Nephron (organoid): ENCODE data around the gene MARCHF4.
A peak's percentile ranks its signal among the peaks of the same experiment; 100 is the strongest.

ENCODE experiments used
- H3K27ac Mint-ChIP-seq, 3 experiments: 2 replicates each; pipeline ENCODE4 v1.8.0; 2020; ENCODE audit warnings: mixed read lengths in 3 of 3, mild to moderate bottlenecking in 2 of 3, moderate library complexity in 1 of 3
- H3K27me3 Mint-ChIP-seq: 2 replicates; pipeline ENCODE4 v1.8.0; 2021; ENCODE audit warnings: low read depth, mild to moderate bottlenecking, moderate library complexity, mixed read lengths
- H3K36me3 Mint-ChIP-seq: 2 replicates; pipeline ENCODE4 v1.8.0; 2020; ENCODE audit warnings: low read depth, mixed read lengths
- H3K4me1 Mint-ChIP-seq: 2 replicates; pipeline ENCODE4 v1.8.0; 2020; ENCODE audit warnings: mixed read lengths
- H3K4me3 Mint-ChIP-seq, 3 experiments: 2 replicates each; pipeline ENCODE4 v1.8.0; 2020; ENCODE audit warnings: mild to moderate bottlenecking in 3 of 3, mixed read lengths in 3 of 3, moderate library complexity in 2 of 3
- H3K9me3 Mint-ChIP-seq: 2 replicates; pipeline ENCODE4 v1.8.0; 2020; ENCODE audit warnings: mixed read lengths
- TF ChIP-seq, protein P1 (sequence below), 3 experiments: fragments of 200-600 bp; sonication (generic); IDR thresholded peaks; one replicate each; pipeline ENCODE4 v1.5.0; 2021; ENCODE audit warnings: antibody characterized with exemption in 3 of 3; ENCODE audit not compliant: unreplicated experiment in 3 of 3

MARCHF4 gene

DNA sequence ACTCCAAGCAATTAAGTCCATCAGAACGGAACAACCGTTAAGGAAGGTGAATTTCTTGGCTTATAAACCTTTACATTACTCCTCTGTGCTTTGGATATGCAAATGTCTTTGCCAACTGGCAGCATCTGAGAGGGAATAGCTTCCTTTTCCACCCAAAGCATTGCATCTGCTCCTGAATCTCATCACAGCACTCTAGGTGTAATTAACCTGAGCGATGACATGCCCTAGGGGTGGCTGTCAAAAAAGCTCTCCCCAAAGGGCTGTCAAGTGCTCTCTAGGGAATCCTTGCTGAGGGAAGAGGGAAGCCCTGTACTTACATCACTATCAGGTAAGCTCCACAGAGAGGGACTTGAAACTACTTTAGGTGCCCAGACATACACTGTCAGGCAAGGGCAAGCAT, 34.5 kb upstream of the MARCHF4 start:
- H3K27me3 Mint-ChIP-seq = peaks cover 17% of the 10 kb centered on the region
- no peaks in the 10 kb centered on the region for H3K9me3 Mint-ChIP-seq
- no peak overlapping the region for H3K27ac Mint-ChIP-seq
- no peaks in the 10 kb centered on the region for H3K4me1 Mint-ChIP-seq
- no peak overlapping the region for H3K4me3 Mint-ChIP-seq
- TF ChIP-seq, protein P1, sequence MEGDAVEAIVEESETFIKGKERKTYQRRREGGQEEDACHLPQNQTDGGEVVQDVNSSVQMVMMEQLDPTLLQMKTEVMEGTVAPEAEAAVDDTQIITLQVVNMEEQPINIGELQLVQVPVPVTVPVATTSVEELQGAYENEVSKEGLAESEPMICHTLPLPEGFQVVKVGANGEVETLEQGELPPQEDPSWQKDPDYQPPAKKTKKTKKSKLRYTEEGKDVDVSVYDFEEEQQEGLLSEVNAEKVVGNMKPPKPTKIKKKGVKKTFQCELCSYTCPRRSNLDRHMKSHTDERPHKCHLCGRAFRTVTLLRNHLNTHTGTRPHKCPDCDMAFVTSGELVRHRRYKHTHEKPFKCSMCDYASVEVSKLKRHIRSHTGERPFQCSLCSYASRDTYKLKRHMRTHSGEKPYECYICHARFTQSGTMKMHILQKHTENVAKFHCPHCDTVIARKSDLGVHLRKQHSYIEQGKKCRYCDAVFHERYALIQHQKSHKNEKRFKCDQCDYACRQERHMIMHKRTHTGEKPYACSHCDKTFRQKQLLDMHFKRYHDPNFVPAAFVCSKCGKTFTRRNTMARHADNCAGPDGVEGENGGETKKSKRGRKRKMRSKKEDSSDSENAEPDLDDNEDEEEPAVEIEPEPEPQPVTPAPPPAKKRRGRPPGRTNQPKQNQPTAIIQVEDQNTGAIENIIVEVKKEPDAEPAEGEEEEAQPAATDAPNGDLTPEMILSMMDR (IDR thresholded peaks at IDR 0.05; ENCODE audit: unreplicated experiment in 3 of 3) = no peak
- H3K36me3 Mint-ChIP-seq = no peaks in the 10 kb centered on the region

DNA sequence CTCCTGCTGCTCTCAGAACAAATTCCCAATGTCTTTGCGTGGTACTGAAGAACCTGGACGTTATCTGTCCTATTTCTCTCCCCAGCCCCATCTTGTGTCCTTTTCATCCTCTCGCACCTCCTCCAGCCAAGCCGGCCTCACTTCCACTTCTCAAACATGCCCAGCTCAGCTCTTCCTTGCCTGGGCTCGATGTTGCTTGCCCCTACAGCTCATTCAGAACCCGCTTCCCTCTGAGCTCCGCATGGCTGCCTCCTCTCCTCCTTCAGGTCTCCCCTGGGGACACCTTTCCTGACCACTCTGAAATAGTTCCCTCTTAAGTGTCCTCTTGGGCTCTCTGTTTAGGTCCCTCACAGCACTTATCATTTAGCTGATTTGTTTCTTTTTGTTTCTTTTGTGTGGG, 33.3 kb upstream of the MARCHF4 start:
- TF ChIP-seq, protein P1 (IDR thresholded peaks at IDR 0.05; ENCODE audit: unreplicated experiment in 3 of 3) = no peak

DNA sequence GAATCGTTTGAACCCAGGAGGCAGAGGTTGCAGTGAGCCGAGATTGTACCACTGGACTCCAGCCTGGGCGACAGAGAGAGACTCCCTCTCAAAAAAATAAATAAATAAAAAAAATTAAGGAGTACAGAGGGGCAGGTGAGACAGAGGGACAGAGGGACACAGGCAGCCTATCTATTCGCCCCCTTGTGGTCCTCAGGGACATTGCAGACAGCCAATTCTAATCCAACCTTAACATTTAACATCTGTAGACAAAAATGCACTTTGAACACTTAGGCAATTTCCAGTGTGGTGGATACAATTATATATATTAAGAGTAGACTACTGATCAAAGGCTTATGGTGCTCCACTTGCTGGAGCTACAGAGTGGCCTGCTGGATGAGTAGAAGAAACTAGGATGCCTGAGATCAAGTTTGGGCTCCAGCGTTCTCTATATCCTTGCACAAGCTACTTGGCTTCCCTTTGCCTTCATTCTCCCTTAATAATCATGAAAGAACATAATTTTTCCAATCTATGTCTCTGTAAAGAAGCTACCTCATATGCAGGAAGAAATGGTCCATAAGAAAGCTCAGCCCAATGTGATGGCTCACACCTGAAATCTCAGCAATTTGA, 31.8 kb upstream of the MARCHF4 start:
- H3K4me1 Mint-ChIP-seq = no peaks in the 10 kb centered on the region
- TF ChIP-seq, protein P1 (IDR thresholded peaks at IDR 0.05; ENCODE audit: unreplicated experiment in 3 of 3) = peak; percentile 60 to 66 (median 66)
- no peaks in the 10 kb centered on the region for H3K9me3 Mint-ChIP-seq
- H3K27me3 Mint-ChIP-seq = peaks cover 24% of the 10 kb centered on the region
- H3K27ac Mint-ChIP-seq = no peak overlapping the region
- no peak overlapping the region for H3K4me3 Mint-ChIP-seq
- H3K36me3 Mint-ChIP-seq = no peaks in the 10 kb centered on the region

More for the DNA sequence above, 33.3 kb upstream of the MARCHF4 start:
- Mint-ChIP-seq H3K4me1 (no peaks in the 10 kb centered on the region), H3K4me3 (no peak overlapping the region), H3K27ac (no peak overlapping the region), H3K27me3 (peaks cover 17% of the 10 kb centered on the region), H3K36me3 (no peaks in the 10 kb centered on the region), H3K9me3 (no peaks in the 10 kb centered on the region)

DNA sequence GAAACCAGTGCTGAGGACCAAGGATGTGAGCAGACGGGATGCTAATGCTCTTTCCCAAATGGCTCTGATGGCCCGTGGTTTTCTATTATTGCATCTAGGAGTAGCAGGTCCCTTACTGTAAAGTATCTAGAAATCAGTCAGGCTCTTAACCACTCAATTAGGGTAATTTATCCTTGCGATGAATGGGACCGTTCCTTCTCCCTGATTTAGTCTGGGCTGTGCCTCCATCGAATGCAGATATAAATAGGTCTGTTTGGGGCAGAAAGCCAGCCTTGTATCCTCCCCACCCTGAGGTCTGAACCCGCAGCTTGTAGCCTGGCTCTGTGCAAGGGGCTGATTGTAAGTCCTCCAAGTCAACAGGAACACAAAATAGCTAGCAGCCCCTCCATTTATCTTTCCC, 30.5 kb upstream of the MARCHF4 start:
- Mint-ChIP-seq H3K27ac (no peak overlapping the region), H3K36me3 (no peaks in the 10 kb centered on the region), H3K4me3 (no peak overlapping the region), H3K27me3 (peaks cover 25% of the 10 kb centered on the region), H3K4me1 (no peaks in the 10 kb centered on the region), H3K9me3 (no peaks in the 10 kb centered on the region)
- TF ChIP-seq, protein P1 (IDR thresholded peaks at IDR 0.05; ENCODE audit: unreplicated experiment in 3 of 3) = no peak

DNA sequence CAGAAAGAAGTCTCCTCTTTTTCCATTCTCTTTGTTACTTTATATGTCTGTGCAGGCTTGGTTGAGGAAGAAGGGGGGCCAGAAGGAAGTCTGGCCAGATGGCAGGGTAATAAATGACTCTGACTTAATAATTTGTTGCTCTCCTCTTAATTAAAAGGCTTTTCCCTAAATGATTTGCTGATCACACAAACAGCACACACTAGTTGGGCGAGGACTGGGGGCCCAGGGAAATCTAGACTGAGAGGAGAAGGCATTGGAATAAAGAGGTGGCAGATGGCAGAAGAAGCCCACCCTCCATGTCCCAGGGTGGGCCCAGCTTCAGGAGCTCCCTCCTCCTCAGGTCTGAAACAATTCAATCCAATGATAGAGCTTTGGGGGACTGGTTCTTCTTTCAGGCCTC, 27.3 kb upstream of the MARCHF4 start:
- no peak overlapping the region for H3K4me3 Mint-ChIP-seq
- H3K9me3 Mint-ChIP-seq = no peaks in the 10 kb centered on the region
- H3K27me3 Mint-ChIP-seq = peaks cover 8% of the 10 kb centered on the region
- TF ChIP-seq, protein P1 (IDR thresholded peaks at IDR 0.05; ENCODE audit: unreplicated experiment in 3 of 3) = no peak
- no peak overlapping the region for H3K27ac Mint-ChIP-seq
- H3K4me1 Mint-ChIP-seq = no peaks in the 10 kb centered on the region
- H3K36me3 Mint-ChIP-seq = no peaks in the 10 kb centered on the region

DNA sequence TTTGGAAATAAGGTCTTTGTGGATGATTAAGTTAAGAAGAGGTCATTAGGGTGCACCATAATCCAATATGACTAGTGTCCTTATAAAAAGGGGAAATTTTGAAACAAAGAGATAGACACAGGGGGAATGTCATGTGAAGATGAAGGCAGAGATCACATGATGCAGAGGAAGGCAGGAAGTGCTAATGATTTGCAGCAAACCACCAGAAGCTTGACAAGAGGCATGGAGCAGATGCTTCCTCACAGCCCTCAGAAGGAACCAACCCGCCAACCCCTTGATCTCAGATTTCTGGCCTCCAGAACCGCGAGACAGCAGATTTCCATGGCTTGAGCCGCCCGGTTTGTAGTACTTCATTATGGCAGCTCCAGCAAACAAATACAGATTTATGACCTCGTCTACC, 22.6 kb upstream of the MARCHF4 start:
- no peaks in the 10 kb centered on the region for H3K36me3 Mint-ChIP-seq
- TF ChIP-seq, protein P1 (IDR thresholded peaks at IDR 0.05; ENCODE audit: unreplicated experiment in 3 of 3) = no peak
- no peaks in the 10 kb centered on the region for H3K9me3 Mint-ChIP-seq
- peaks cover 8% of the 10 kb centered on the region for H3K27me3 Mint-ChIP-seq
- no peak overlapping the region for H3K4me3 Mint-ChIP-seq
- H3K27ac Mint-ChIP-seq = no peak overlapping the region
- no peaks in the 10 kb centered on the region for H3K4me1 Mint-ChIP-seq
